Daoy (cell line): ENCODE results near the gene ZBED2. TPM values are rescaled to one million over a fixed set of nuclear protein-coding genes. Genes with fewer than 3 reads are reported as not detected.

Source experiments
- DNase-seq: peaks from one replicate; pipeline ENCODE4 v3.0.0-alpha.2; 2015; ENCODE audit warnings: low read depth
- total RNA-seq: library from RNA; depleted of rRNA; stranded (reverse); fragments of >200 nt; shearing (Covaris generic); gene quantifications from 2 replicates; pipeline ENCODE4 v1.2.3, GENCODE V29; 2014

ZBED2 gene
- total RNA-seq, 1 experiment from 2014 or later: 0.11 TPM

GRCh38 chr3:111604119-111604518, 9.0 kb upstream of the ZBED2 start:
- no peak for DNase-seq

DNA sequence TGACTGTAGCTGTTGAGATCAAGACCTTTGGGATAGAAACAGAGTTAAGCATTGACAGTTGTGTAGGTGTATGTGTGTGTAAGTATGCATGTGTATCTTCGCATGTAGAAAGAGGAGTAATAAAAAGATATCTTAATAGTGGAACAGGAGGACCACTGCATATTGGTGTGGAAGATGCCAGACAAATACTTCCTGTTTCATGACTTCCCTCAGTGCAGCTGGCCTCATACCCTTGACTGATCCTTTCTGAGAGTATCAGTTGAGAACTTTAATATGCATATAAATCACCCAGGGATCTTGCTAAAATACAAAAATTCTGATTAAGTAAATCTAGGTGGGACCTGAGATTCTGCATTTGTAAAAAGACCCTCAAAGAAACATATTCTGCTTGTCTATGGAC, 8.5 kb upstream of the ZBED2 start:
- DNase-seq: no peak

DNA sequence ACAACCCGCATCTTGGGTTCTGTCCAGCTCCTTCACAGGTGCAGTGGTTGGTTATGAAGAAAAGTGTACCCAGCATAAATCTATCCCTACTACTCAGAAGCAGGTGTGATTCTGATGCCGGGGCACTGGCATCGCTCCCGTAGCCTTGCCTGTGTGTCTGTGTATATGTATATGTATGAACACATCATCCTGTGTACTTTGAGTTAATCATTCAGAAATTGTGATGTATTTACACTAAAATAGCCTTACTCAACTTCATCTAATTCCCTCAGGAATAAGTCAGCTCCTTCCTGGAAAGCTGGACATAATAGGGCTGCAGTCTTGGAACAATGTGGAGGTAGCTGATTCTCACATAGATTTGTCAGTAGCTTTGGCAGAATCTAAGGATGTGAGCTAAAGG, 6.7 kb upstream of the ZBED2 start:
- no peak for DNase-seq

- no peak for DNase-seq
These were observed 3.4 kb upstream of the ZBED2 start for GRCh38 chr3:111598552-111598951.

- no peak for DNase-seq
These were observed 3.0 kb upstream of the ZBED2 start for GRCh38 chr3:111598139-111598538.

DNA sequence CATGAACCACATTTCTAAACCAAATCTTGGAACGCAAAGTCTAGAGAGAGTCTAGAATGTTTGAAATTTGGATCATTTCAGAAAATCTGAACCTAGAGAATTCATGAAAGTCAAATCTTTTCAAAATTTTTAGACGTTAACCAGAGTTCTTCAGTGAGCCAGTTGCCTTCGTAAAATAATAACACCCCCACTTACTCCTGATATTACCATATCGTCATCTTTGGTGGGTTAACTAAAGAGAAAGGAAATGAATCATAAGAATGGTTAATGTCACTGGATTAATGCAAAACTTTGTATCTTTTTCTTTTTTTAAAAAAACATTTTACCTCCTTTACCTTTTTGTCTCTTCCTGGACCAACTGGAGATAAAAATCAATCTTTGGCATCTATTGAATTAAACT, 1.2 kb upstream of the ZBED2 start:
- DNase-seq: no peak

GRCh38 chr3:111594781-111595180, 365 bp downstream of the ZBED2 start:
- no peak for DNase-seq

DNA sequence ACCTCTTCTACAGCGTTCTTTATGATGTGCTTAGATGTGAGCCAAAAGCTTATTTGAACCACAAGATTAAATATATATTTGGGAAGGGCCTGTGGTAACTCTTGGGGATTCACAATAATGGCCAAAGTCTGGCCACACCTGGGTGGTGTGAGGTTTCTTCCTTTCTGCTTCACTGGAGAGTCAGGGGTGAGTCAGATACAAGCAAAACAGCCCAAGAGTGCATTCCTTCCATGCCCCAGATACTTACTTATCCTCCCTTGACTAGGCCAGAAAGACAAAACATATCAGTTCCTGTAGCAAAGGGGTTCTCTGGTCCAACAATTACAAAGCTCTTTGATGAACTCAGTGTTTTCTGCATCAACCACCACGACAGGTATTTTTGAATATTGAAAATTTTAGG, 941 bp downstream of the ZBED2 start:
- peak; percentile 86 for DNase-seq

DNA sequence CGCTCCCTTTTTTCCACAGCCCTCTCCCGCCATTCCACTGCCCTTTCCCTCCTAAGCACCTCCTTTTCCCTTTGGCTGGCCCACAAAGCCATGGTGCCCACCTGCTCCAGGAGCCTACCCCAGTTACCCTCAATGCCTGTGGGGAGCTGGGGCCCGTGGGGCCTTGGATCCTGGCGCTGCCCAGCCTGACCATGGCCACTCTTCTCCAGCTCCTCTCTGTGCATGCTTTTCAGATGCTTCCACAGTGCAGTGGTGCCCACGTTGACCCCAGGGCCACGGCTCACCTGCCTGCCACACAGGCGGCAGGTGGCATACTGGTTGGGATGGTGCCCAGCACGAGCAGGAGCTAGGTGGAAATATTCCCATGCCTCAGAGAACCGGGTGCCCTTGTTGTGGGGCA, 1.5 kb downstream of the ZBED2 start:
- DNase-seq: no peak

DNA sequence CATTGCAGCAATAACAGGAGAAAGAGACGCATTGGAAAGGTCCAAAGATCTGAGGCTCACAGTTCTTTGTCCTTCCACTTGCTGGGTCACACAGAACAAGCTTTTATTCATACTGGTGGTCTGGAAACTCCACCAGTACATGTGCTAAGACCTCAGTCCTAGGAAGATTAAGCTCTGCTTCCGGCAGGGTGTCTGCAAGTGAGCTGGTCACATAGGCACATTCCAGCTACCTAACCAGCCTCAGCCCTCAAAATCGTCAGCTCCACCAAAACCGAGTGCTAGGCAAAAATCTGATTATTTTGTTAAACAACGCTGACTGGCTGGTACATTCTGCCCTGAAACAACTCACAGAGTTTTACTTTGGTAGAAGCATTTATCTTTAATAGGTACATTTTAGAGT, 2.2 kb downstream of the ZBED2 start:
- no peak for DNase-seq

GRCh38 chr3:111592143-111592542, 3.0 kb downstream of the ZBED2 start:
- DNase-seq: no peak

GRCh38 chr3:111591555-111591954, 3.6 kb downstream of the ZBED2 start:
- no peak for DNase-seq

DNA sequence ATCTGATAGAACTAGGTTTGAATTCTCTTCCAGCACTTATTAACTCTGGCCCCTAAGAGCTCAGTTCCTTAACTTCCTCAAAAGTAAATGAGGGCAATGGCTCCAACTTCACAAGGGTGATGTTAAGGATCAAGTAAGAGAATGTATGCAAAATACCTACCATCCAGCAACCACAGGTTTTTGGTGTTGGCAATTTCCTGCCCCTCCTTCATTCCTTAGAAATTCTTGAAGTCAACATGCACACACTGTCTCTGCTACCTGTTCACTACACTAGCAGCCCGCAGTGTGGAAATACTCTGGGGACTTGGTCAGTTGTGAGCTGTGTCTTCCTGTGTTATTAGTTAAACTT, 5.0 kb downstream of the ZBED2 start:
- DNase-seq: no peak

DNA sequence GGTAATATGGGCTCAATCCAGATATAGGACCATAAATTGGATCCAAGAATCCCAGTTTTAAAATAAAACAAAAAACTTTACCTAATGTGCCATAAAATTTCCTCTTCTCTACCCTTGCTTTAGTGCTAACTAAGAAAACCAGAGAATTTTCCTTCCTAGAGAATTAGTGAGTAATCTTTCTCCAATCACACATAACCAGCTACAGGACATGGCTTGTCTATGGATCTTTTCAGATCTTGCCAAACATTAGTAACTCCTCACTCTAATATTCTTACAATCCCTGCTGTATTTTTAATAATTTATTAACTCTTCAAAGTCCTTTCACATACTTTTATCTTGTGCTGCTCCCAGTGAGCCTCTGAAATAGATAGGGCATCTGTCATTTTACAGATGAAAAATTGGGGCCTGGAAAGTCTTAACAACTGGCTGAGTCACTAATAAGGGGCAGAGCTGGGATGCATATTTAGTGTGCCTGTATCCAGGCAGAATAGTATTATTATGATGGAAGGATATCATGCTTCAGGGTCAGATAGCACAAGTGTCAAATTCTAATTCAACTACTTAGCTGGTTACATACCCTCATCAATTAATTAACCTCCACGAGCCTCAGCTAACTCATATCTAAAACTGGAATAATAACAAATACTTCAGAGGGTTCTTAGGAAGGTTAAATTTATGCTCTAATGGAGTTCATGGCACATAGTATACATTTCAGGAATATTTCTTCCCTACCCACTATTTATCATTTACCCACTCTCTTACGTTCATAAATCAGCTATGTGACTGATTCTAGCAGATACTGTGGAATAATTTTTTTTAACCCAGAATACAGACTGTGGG, 5.6 kb downstream of the ZBED2 start:
- DNase-seq: no peak

DNA sequence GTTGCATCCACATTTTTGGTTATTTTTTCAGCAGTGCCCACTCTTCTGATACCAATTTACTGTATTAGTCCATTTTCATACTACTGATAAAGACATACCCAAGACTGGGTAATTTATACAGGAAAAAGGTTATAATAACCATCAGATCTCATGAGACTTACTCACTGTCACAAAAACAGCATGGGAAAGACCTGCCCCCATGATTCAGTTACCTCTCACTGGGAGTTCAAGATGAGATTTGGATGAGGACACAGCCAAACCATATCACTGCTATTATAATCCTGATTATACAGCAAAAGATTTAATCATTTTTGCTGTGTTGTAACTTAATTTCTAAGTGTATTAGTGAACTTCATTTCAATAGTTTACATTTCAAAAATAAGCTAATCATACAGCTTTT, 6.6 kb downstream of the ZBED2 start:
- no peak for DNase-seq

- no peak for DNase-seq
These were observed 9.9 kb downstream of the ZBED2 start for GRCh38 chr3:111585217-111585616.

DNA sequence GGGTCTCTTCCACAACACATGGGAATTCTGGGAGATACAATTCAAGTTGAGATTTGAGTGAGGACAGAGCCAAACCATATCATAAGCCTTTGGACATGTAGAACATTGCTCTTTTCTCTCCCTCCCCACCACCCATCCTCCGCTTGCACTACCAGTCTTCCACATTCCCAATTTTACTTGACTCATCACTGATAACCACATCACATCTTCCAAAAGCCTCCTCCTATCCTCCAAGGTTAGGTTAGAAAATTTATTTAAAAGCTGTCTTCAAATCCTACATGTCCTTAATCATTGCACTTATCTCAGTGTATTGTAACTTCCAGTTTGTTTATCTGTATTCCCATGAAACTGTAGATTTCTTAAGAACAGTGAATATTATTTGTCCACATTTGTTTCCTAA, 10.4 kb downstream of the ZBED2 start:
- no peak for DNase-seq

DNA sequence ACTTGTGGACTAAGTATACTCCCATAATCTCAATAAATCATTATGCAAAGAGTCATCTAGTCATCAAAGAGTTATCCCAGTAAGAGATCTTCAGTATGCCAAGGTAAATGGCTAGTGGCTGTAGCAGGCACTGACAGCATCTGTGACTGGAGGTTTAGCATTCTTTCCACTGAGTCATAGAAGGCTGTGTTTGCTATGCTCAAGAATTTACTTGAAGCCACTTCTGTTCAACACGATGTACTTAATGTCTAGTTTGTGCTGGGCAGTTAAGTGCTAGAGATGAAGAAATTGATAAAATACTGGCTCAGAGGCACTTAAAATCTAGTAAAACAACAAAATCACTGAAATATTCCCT, 13.0 kb downstream of the ZBED2 start:
- peak; percentile 84 for DNase-seq

DNA sequence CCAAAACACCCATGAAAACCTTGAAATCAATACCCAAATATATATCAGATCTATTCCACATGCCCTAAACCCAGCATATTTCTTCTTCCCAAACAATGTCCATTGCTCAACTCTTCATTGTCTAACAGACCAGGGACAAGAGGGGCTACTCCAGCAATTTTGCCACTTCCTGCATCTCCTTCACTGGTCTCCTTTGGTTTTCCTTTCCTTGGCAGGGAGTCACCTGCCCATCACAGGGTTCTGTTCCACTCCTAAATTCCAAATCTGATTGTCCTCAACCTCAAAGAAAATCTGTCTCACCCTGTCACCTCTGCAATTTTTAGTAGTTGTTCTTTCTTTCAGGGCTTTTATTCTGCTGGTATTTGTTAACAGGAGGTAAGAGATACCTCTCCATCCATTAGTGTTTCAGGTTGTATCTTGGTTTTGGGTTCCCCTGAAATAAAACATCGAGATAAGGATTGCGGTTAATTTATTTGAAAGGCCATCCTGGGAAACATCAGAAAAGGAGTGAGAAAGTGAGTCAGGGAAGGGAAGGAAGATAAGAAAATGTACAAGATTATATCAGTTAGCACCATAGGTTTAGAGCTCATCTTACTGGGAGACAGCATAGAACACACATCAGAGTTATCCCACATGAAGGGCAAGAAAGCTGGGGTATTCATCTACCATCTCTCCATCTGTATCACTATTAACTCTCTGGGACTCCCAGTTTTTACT, 13.6 kb downstream of the ZBED2 start:
- peak; percentile 30 for DNase-seq

GRCh38 chr3:111579495-111579894, 15.7 kb downstream of the ZBED2 start:
- DNase-seq: no peak

DNA sequence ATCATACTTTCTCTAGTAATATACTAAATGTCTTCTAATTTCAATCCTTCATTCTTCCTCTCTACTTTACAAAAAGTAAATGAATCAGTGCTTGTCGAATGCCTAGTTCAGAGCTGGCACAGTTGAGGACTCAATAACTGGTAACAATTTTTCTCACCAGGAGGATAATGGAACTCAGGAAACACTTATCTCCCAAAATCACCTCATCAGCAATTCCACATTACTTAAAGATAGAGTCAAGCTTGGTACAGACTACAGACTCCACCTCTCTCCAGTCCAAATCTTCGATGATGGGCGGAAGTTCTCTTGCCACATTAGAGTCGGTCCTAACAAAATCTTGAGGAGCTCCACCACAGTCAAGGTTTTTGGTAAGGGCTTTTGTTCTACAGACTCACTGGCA, 16.3 kb downstream of the ZBED2 start:
- no peak for DNase-seq

GRCh38 chr3:111577798-111578685, 17.1 kb downstream of the ZBED2 start:
- peak; percentile 73 for DNase-seq

DNA sequence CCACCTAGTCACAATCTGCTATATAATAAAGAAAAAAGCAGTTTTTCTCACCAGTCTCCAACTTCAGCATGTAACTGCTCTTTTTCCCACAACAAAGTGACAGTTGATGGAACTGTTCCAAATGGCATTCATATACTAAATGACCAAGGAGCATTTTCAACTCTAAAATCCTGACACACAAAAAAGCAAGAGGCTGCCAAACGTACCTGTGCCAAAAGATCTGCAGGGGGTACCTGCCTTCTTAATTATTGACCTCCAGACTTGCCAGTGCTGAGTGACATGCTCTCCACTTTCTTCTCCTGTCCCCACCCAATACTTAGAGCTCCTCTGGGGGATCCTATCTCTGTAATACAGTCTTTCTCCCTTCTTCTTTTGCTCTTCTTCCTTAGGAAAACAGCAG, 18.0 kb downstream of the ZBED2 start:
- DNase-seq: no peak
